ENCODE results near the gene C6orf89.

C6orf89 gene

GRCh38 chr6:36958775-36959554 is 73.2 kb downstream of the C6orf89 start:
- no peak for DNase-seq (ENCODE audit: low read depth in 1 of 2, low spot score in 1 of 2)
- TF ChIP-seq POLR2AphosphoS5 (IDR thresholded peaks at IDR 0.05; ENCODE audit: low read depth) (no peak), CTCF (IDR thresholded peaks at IDR 0.05; ENCODE audit: insufficient read depth, low read length) (no peak), GABPA (IDR thresholded peaks at IDR 0.05; ENCODE audit: low read depth) (no peak), SPI1 (IDR thresholded peaks at IDR 0.05; ENCODE audit: borderline replicate concordance, low read depth) (no peak), REST (IDR thresholded peaks at IDR 0.05; ENCODE audit: insufficient replicate concordance, low read depth) (no peak)

GRCh38 chr6:36959555-36960250 is 74.0 kb downstream of the C6orf89 start:
- Histone ChIP-seq H3K27me3 (ENCODE audit: insufficient read depth, poor library complexity, severe bottlenecking) (peaks cover 8% of the 10 kb centered on the region), H3K4me3 (replicated peaks; ENCODE audit: insufficient read depth, low read length) (no peak overlapping the region), H3K27ac (replicated peaks) (no peak overlapping the region)
- TF ChIP-seq REST (IDR thresholded peaks at IDR 0.05; ENCODE audit: insufficient replicate concordance, low read depth): no peak
- TF ChIP-seq POLR2AphosphoS5 (IDR thresholded peaks at IDR 0.05; ENCODE audit: low read depth): no peak
- TF ChIP-seq GABPA (IDR thresholded peaks at IDR 0.05; ENCODE audit: low read depth): no peak
- TF ChIP-seq CTCF (IDR thresholded peaks at IDR 0.05; ENCODE audit: insufficient read depth, low read length): no peak
- no peak for TF ChIP-seq SPI1 (IDR thresholded peaks at IDR 0.05; ENCODE audit: borderline replicate concordance, low read depth)
- no peak for DNase-seq (ENCODE audit: low read depth in 1 of 2, low spot score in 1 of 2)

More at GRCh38 chr6:36958775-36959554, 73.2 kb downstream of the C6orf89 start:
- Histone ChIP-seq H3K27me3 (ENCODE audit: insufficient read depth, poor library complexity, severe bottlenecking) (peaks cover 11% of the 10 kb centered on the region), H3K27ac (replicated peaks) (no peak overlapping the region), H3K4me3 (replicated peaks; ENCODE audit: insufficient read depth, low read length) (no peak overlapping the region)

- no peak for DNase-seq (ENCODE audit: low read depth in 1 of 2, low spot score in 1 of 2)
- no peak overlapping the region for H3K27ac ChIP-seq (replicated peaks)
- H3K27me3 ChIP-seq (ENCODE audit: insufficient read depth, poor library complexity, severe bottlenecking): peaks cover 2% of the 10 kb centered on the region
- TF ChIP-seq SPI1 (IDR thresholded peaks at IDR 0.05; ENCODE audit: borderline replicate concordance, low read depth) (no peak), GABPA (IDR thresholded peaks at IDR 0.05; ENCODE audit: low read depth) (no peak), POLR2AphosphoS5 (IDR thresholded peaks at IDR 0.05; ENCODE audit: low read depth) (no peak), CTCF (IDR thresholded peaks at IDR 0.05; ENCODE audit: insufficient read depth, low read length) (no peak), REST (IDR thresholded peaks at IDR 0.05; ENCODE audit: insufficient replicate concordance, low read depth) (no peak)
- no peak overlapping the region for H3K4me3 ChIP-seq (replicated peaks; ENCODE audit: insufficient read depth, low read length)
These were observed 76.0 kb downstream of the C6orf89 start for GRCh38 chr6:36961441-36962435.

Measured in HL-60 (cell line).